Measurements from ENCODE around the gene FRZB.

DNA sequence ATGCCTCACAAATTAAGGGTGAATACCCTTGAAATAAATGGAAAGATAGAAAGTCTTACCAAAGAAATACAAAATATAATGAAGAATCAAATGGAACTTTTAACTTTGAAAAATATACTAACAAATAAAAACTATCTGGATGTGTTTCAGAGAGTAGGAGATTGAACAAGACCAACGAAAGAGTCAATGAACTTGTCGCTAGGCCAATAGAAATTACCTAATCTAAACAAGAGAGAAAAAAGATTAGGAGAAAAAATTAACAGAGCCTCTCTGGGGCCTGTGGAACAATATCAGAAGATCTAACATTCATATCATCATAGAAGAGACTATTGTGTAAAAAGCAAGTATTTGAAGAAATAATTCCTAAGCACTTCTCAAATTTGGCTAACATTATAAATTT is 11.1 kb downstream of the FRZB start:
- TF ChIP-seq POLR2A (IDR thresholded peaks at IDR 0.05) = no peak
- TF ChIP-seq, protein P1, sequence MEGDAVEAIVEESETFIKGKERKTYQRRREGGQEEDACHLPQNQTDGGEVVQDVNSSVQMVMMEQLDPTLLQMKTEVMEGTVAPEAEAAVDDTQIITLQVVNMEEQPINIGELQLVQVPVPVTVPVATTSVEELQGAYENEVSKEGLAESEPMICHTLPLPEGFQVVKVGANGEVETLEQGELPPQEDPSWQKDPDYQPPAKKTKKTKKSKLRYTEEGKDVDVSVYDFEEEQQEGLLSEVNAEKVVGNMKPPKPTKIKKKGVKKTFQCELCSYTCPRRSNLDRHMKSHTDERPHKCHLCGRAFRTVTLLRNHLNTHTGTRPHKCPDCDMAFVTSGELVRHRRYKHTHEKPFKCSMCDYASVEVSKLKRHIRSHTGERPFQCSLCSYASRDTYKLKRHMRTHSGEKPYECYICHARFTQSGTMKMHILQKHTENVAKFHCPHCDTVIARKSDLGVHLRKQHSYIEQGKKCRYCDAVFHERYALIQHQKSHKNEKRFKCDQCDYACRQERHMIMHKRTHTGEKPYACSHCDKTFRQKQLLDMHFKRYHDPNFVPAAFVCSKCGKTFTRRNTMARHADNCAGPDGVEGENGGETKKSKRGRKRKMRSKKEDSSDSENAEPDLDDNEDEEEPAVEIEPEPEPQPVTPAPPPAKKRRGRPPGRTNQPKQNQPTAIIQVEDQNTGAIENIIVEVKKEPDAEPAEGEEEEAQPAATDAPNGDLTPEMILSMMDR (IDR thresholded peaks at IDR 0.05 in 8 of 11, conservative IDR thresholded peaks at IDR 0.05 in 3 of 11) = no peak

All from spleen (tissue), 7 donors.